Astrocyte of the spinal cord (primary cell): ENCODE results near the gene YY1.
A peak's percentile ranks its signal among the peaks of the same experiment; 100 is the strongest.
"Not testable (repeated sequence)": the region's sequence is repeated elsewhere in the genome, so short reads cannot be mapped to it uniquely, and the experiment has no call there.

Experiments
- DNase-seq: peaks from one replicate; pipeline ENCODE4 v3.0.0; 2011; ENCODE audit warnings: low read depth, low spot score
- H3K4me3 ChIP-seq: 2 replicates; pipeline ENCODE4 v1.5.1; 2011; ENCODE audit warnings: low read depth, mild to moderate bottlenecking, low read length, moderate library complexity
- in situ Hi-C: cut with HindIII; loops from 2 replicates; pipeline ENCODE4 v1.10.0; 2017; ENCODE audit warnings: low sequenced_read_pairs
- TF ChIP-seq, protein P1 (sequence below): IDR thresholded peaks from 2 replicates; pipeline ENCODE4 v1.5.1; 2012; ENCODE audit warnings: low read depth, mild to moderate bottlenecking, low read length, inconsistent platforms

Gene YY1

GRCh38 chr14:100283984-100284881 lies 45.3 kb downstream of the YY1 start:
- DNase-seq, result no peak
- TF ChIP-seq, protein P1, sequence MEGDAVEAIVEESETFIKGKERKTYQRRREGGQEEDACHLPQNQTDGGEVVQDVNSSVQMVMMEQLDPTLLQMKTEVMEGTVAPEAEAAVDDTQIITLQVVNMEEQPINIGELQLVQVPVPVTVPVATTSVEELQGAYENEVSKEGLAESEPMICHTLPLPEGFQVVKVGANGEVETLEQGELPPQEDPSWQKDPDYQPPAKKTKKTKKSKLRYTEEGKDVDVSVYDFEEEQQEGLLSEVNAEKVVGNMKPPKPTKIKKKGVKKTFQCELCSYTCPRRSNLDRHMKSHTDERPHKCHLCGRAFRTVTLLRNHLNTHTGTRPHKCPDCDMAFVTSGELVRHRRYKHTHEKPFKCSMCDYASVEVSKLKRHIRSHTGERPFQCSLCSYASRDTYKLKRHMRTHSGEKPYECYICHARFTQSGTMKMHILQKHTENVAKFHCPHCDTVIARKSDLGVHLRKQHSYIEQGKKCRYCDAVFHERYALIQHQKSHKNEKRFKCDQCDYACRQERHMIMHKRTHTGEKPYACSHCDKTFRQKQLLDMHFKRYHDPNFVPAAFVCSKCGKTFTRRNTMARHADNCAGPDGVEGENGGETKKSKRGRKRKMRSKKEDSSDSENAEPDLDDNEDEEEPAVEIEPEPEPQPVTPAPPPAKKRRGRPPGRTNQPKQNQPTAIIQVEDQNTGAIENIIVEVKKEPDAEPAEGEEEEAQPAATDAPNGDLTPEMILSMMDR, result no peak
- in situ Hi-C loops, result no loop called here
- peak overlapping the region; percentile 56 for H3K4me3 ChIP-seq

GRCh38 chr14:100285021-100285912 lies 46.3 kb downstream of the YY1 start:
- DNase-seq, result peak; percentile 42
- TF ChIP-seq, protein P1, result peak; percentile 84
- in situ Hi-C loops, result no loop called here
- peak overlapping the region; percentile 56 for H3K4me3 ChIP-seq

DNA sequence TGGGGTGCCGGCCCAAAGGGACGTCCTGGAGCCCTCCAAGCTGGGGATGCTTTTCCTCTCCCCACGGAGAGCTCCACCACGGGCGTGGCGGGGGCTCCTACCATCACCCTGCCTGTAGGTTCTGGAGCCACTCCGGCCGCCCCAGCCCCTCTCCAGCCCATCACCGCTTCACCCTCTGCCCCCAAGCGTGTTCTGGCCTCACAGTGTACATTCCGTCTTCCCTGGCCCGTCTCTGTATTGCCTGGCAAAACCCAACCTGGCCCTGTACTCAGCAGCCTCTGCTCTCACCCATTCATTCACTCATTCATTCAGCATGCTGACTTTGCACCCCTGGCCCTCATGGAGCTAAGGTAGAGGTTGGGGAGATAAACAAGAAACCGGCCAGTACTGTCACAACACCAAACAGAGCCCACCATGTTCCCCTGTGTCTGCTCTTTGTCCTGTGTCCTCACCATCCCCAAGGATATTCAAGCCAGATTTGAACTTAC lies 47.0 kb downstream of the YY1 start:
- in situ Hi-C loops, result no loop called here
- DNase-seq, result no peak
- TF ChIP-seq, protein P1, result no peak
- peak overlapping the region; percentile 55 for H3K4me3 ChIP-seq

- no peak for DNase-seq
- no peak overlapping the region for H3K4me3 ChIP-seq
- TF ChIP-seq, protein P1, result no peak
- in situ Hi-C loops, result no loop called here
These were observed 47.7 kb downstream of the YY1 start for GRCh38 chr14:100286484-100287191.

DNA sequence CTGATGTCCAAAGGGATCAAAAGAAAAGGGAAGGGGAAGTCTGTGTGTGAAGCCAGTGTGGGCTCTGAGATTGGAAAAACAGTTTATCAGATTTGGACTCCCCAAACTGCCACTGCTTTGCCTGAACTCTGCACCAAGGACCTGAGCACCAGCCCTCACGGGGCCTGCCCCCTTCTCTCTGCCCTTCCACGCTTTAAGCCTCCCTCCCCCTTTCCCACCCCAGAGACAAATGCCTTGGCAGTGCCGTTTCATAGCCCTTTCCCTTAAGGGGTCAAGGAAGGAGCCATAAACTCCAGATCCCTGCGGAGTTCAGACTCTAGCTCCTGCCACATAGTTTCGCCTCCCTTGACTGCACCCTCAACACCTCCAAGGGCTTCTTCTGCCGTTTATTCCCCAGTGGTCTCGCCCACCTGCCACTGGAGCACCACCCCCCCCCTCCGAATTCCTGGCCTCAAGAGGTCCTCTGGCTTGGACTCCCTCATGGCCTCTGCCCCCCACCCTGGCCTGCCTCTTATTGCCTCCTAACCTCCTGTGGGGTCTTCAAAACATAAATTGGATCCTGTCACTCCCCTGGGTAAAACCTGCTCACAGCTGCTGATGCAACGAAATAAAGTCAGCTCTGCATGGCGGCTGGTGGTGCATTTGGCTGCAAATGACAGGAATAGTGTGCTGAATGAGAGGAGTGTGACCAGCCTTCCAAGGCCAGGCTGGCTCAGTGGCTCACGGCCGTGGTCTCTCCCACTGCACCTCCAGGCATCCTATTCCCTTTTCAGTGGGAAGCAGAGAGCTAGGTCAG lies 48.5 kb downstream of the YY1 start:
- in situ Hi-C loops, result no loop called here
- TF ChIP-seq, protein P1, result no peak
- no peak for DNase-seq
- no peak overlapping the region for H3K4me3 ChIP-seq

GRCh38 chr14:100287998-100288295 lies 49.0 kb downstream of the YY1 start:
- H3K4me3 ChIP-seq, in situ Hi-C loops, DNase-seq: not testable (repeated sequence)
